Activated CD8-positive, alpha-beta memory T cell treated with anti-CD3 and anti-CD28 coated beads for 48 hours (primary cell): ENCODE results near the gene EPHA6.
"Not testable (repeated sequence)": the region's sequence is repeated elsewhere in the genome, so short reads cannot be mapped to it uniquely, and the experiment has no call there.

ENCODE experiments used
- DNase-seq, 3 experiments: peaks; one replicate each; pipeline ENCODE4 v3.0.0-alpha.2; 2020; ENCODE audit warnings: low read depth in 2 of 3, low spot score in 2 of 3

The EPHA6 gene

GRCh38 chr3:97010881-97011657, 196.7 kb downstream of the EPHA6 start:
- DNase-seq: no peak

GRCh38 chr3:97021778-97022177, 207.4 kb downstream of the EPHA6 start:
- no peak for DNase-seq

GRCh38 chr3:97025612-97026011, 211.2 kb downstream of the EPHA6 start:
- DNase-seq: not testable (repeated sequence)

- DNase-seq: no peak
These were observed 215.6 kb downstream of the EPHA6 start for GRCh38 chr3:97029972-97030371.

- DNase-seq: no peak
These were observed 223.0 kb downstream of the EPHA6 start for GRCh38 chr3:97037294-97037943.

- no peak for DNase-seq
These were observed 229.0 kb downstream of the EPHA6 start for GRCh38 chr3:97043411-97043810.

- no peak for DNase-seq
These were observed 243.0 kb downstream of the EPHA6 start for GRCh38 chr3:97057365-97057764.

- DNase-seq: no peak
These were observed 244.8 kb downstream of the EPHA6 start for GRCh38 chr3:97059168-97059567.

GRCh38 chr3:97066531-97066930, 252.1 kb downstream of the EPHA6 start:
- no peak for DNase-seq

- DNase-seq: no peak
These were observed 255.9 kb downstream of the EPHA6 start for GRCh38 chr3:97070302-97070701.

- DNase-seq: no peak
These were observed 260.2 kb downstream of the EPHA6 start for GRCh38 chr3:97074546-97074945.

GRCh38 chr3:97076673-97077072, 262.3 kb downstream of the EPHA6 start:
- no peak for DNase-seq

- DNase-seq: no peak
These were observed 275.2 kb downstream of the EPHA6 start for GRCh38 chr3:97089621-97090020.

GRCh38 chr3:97102641-97103040, 288.2 kb downstream of the EPHA6 start:
- no peak for DNase-seq

GRCh38 chr3:97105989-97106651, 291.7 kb downstream of the EPHA6 start:
- no peak for DNase-seq

GRCh38 chr3:97106652-97106989, 292.2 kb downstream of the EPHA6 start:
- DNase-seq: no peak

- DNase-seq: no peak
These were observed 293.7 kb downstream of the EPHA6 start for GRCh38 chr3:97108136-97108535.

- DNase-seq: no peak
These were observed 296.9 kb downstream of the EPHA6 start for GRCh38 chr3:97111244-97111643.

GRCh38 chr3:97121386-97121785, 307.0 kb downstream of the EPHA6 start:
- no peak for DNase-seq

GRCh38 chr3:97125902-97126499, 311.6 kb downstream of the EPHA6 start:
- DNase-seq: no peak

GRCh38 chr3:97131476-97131875, 317.1 kb downstream of the EPHA6 start:
- DNase-seq: no peak
